HG03575 (cell line): ENCODE results near the gene A3GALT2.

Experiments
- ATAC-seq: cut with Tn5 transposase; IDR thresholded peaks from one replicate; pipeline ENCODE4 v1.9.1; 2021; ENCODE audit not compliant: unreplicated experiment, insufficient number of reproducible peaks, low FRiP score; ENCODE audit errors: extremely low read depth

Gene A3GALT2

GRCh38 chr1:33320619-33321165, at the start of gene A3GALT2:
Gene A3GALT2, minus strand, starts transcription at chr1:33321098. Its CDS starts 0 bp downstream, at chr1:33321098.
- no peak for ATAC-seq

- no peak for ATAC-seq
These were observed 49.4 kb upstream of the A3GALT2 start for GRCh38 chr1:33370301-33370700.

GRCh38 chr1:33369764-33370163, 48.9 kb upstream of the A3GALT2 start:
- no peak for ATAC-seq

- ATAC-seq, result no peak
These were observed 48.2 kb upstream of the A3GALT2 start for GRCh38 chr1:33369081-33369480.

- no peak for ATAC-seq
These were observed 47.5 kb upstream of the A3GALT2 start for GRCh38 chr1:33368431-33368830.

DNA sequence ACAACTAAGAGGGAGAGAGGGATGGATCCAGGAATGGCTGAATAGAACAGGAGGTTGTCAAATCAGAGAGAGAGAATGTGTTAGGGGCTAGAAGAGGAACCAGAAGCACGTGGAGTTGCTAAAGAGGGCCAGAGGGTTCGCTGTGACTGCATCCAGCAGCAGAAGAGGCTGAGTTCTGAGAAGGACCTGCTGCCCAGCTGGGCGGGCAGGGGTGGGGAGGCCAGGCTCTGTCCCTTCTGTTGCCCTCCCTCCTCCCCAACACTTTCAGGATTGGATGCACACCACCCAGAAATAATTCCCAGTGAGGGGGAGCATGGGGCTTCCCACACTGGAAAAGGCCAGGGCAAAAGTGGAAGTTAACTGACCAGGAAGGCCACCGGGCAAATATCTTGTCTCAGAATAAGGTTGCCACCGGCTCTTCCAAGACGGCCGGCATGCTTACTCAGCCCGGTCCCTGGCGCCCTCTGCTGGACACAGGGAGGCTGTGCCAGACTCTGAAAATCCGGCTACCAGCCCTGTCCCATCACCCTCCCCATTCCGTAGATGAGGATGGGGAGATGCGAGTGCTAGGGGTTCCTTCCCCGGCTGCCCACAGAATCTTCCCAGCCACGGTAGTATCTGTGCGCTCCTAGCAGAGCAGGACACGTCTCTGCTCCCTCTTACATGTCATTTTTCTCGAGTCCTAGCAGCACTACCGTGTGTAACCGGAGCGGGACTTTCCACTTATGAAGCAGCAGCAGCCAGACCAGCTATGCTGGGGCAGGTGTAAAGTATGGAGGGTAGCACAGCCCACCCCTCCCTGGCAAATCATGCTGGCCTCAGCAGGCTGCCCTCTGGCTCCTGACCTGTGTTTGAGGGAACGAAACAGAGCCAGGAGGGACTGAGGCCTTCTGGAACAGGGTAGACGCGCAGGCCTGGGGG, 46.8 kb upstream of the A3GALT2 start:
- ATAC-seq, result no peak

- no peak for ATAC-seq
These were observed 46.0 kb upstream of the A3GALT2 start for GRCh38 chr1:33366762-33367484.

DNA sequence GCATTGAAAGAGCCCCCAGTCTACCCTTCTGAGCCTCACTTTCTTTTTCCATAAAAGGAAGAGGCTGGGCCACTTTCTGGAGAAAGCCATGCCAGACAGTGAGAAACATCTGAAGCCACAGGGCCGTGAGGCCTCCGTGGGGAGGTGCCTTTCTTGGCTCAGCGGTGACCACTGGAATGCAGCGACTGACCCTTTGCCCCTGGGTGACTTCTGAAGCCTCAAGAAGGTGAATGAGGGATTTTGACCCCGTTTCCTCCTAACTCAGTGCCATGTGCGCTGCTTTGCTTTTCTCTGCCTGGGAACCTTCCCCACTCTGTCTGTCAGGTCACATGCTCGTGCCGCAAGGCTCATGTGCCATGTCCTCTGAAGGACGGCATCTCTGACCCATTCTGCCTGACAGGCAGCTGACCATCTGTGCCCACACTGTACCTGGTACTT, 44.7 kb upstream of the A3GALT2 start:
- ATAC-seq, result no peak

DNA sequence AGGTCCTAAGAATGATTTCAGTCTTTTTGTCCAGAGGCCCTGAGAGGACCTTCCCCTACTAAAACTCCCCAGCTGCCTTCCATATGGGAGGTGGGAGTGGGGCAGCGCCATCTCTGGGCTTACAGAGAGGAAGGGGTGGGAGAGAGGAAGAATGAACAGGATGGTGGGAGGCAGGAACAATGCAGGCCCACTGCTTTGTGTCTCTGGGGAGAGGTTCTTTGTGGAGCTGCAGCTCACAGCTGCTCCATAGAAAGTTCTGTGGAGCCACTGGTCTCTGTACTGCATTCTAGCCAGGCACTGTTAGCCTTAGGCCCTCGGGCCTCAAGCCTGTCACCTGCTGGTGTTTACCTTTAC, 43.6 kb upstream of the A3GALT2 start:
- no peak for ATAC-seq

GRCh38 chr1:33363470-33363861, 42.6 kb upstream of the A3GALT2 start:
- ATAC-seq, result no peak

GRCh38 chr1:33363021-33363420, 42.1 kb upstream of the A3GALT2 start:
- no peak for ATAC-seq

- ATAC-seq, result no peak
These were observed 40.8 kb upstream of the A3GALT2 start for GRCh38 chr1:33361532-33362235.

DNA sequence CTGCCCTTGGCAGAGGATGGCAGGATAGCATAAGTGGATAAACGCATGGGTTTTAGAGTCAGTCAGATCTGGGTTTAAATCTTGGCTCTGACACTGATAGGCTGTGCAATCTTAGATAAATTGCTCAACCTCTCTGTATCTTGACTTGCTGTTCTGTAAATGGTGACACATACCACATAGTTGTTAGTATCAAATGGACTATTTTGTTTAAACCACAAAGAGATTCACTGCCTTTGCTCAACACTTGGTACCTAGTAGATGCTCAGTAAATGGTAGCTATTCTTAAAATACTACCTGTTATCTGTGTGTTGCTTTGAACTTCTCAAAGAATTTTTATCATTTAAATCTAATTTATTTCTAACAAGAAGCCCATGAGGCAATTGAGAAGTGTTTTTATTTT, 39.5 kb upstream of the A3GALT2 start:
- no peak for ATAC-seq

GRCh38 chr1:33359931-33360330, 39.0 kb upstream of the A3GALT2 start:
- ATAC-seq, result no peak

DNA sequence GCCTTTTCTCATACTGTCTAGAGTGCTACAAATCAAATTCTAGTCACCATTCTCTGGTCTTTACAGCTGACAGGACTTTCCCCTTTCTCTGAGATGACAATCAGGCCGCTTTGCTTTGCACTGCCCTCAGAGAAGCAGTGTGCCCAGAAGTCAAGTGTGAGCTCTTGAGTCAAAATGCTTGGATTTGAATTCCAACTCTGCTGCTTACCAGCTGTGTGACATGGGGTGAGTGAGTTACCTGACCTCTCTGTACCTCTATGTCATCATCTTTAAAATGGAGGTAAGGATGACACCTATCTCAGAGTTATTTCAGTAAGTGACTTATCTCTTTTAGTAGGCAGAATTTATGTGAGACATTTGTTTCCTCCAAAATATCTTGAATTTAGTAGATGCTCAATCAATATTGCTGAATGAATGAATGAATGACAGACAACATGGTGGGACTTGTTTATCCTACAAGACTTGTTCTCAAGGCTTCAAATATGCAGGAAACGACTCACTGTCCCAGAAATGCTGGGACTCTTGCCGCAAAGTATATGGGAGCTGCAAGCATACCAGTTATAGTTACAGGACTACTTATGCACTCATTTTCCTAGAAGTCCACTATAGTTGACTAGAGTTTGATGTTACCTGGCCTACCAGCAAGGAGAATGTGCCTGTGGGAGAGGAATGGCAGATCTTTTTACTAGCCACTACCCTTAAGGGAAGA, 38.1 kb upstream of the A3GALT2 start:
- ATAC-seq, result no peak

- ATAC-seq, result no peak
These were observed 37.4 kb upstream of the A3GALT2 start for GRCh38 chr1:33358114-33358794.

GRCh38 chr1:33357099-33357498, 36.2 kb upstream of the A3GALT2 start:
- no peak for ATAC-seq

DNA sequence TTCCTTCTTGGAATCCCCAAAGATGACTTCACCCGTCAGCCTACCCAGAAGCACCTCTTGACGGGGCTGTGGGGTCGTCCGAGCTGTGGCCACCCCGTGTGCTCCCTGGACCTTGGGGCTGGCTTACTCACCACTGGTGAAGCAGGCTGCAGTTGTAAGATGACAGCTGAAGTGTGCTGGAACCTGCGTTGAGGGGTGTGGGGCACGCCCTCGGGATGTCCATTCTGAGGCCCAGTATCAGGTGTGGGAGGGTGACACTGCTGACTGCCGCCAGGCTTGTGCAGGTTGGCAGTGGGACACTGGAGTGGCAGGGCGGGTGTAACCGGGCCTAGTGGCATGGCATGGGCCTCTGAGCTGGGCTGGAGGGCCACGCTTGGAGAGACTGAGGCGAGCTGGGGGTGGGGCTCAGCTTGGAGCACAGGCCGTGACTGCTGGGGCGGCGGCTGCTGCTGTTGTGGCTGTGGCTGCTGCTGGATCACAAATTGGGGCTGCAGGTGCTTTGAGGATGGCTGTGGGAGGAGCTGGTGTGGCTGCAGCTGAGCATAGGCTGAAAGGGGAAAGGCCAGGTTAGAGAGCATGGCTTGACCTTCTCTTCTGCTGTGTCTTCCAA, 33.9 kb upstream of the A3GALT2 start:
- no peak for ATAC-seq
